Measurements from ENCODE around the gene GRID1.

The GRID1 gene

GRCh38 chr10:86361156-86362128 is 5.2 kb downstream of the GRID1 start:
- in situ Hi-C loops (cut with MboI; ENCODE audit: low pct_unique_long_range_greater_than_20kb, low sequenced_read_pairs, unreplicated experiment), result no loop called here
- DNase-seq (ENCODE audit: low spot score), result no peak
- TF ChIP-seq CTCF (IDR thresholded peaks at IDR 0.05; ENCODE audit: extremely low read depth, insufficient read depth, missing control alignments), result no peak

- no peak for DNase-seq (ENCODE audit: low spot score)
- TF ChIP-seq CTCF (IDR thresholded peaks at IDR 0.05; ENCODE audit: extremely low read depth, insufficient read depth, missing control alignments), result no peak
- in situ Hi-C loops (cut with MboI; ENCODE audit: low pct_unique_long_range_greater_than_20kb, low sequenced_read_pairs, unreplicated experiment), result no loop called here
Measured at GRCh38 chr10:86360657-86361056, 5.9 kb downstream of the GRID1 start.

DNA sequence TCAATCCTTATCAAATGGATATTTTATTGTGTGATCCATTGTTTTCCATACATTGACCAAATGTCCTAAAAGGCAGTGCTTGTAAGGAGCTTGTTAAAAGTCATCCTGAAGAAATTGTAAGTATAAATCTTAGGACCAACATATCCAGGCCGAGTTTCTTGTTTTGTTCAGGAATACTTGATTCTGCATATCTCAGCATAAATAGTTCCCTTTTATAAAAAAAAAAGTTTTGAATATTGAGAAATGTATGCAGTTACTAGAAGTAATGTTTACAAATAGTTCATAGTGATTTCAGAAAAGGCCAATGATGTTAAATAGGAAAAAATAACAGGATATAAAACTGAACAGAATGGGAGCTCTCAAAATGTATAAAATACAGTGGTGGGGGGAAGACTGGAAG is 6.6 kb downstream of the GRID1 start:
- no peak for DNase-seq (ENCODE audit: low spot score)
- no peak for TF ChIP-seq CTCF (IDR thresholded peaks at IDR 0.05; ENCODE audit: extremely low read depth, insufficient read depth, missing control alignments)
- in situ Hi-C loops (cut with MboI; ENCODE audit: low pct_unique_long_range_greater_than_20kb, low sequenced_read_pairs, unreplicated experiment), result no loop called here

- no peak for TF ChIP-seq CTCF (IDR thresholded peaks at IDR 0.05; ENCODE audit: extremely low read depth, insufficient read depth, missing control alignments)
- in situ Hi-C loops (cut with MboI; ENCODE audit: low pct_unique_long_range_greater_than_20kb, low sequenced_read_pairs, unreplicated experiment), result no loop called here
- no peak for DNase-seq (ENCODE audit: low spot score)
Measured at GRCh38 chr10:86359111-86359510, 7.5 kb downstream of the GRID1 start.

- DNase-seq (ENCODE audit: low spot score), result no peak
- in situ Hi-C loops (cut with MboI; ENCODE audit: low pct_unique_long_range_greater_than_20kb, low sequenced_read_pairs, unreplicated experiment), result no loop called here
- TF ChIP-seq CTCF (IDR thresholded peaks at IDR 0.05; ENCODE audit: extremely low read depth, insufficient read depth, missing control alignments), result no peak
Measured at GRCh38 chr10:86357676-86358075, 8.9 kb downstream of the GRID1 start.

DNA sequence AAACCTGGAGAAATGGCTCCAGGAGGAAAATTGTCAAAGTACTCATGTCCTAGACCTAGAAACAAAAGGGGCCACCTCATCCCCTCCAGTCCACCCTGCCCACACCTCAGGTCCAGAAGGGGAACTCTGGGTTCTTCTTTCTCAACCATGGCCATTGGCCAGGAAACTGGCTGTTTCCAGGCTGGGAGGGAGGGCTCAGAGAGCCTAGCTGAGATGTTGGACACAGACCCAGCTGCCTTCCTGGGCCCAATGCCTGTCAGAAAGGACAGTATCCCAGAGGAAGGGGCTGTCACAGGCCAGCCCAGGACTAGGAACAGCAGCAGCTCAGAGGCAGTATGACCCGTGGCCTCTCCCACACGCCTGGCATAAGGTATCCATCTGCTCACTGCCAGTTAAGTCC is 9.6 kb downstream of the GRID1 start:
- in situ Hi-C loops (cut with MboI; ENCODE audit: low pct_unique_long_range_greater_than_20kb, low sequenced_read_pairs, unreplicated experiment), result no loop called here
- DNase-seq (ENCODE audit: low spot score), result no peak
- no peak for TF ChIP-seq CTCF (IDR thresholded peaks at IDR 0.05; ENCODE audit: extremely low read depth, insufficient read depth, missing control alignments)
